Caco-2 (cell line): ENCODE data around the gene CUL1. TPM values are rescaled to one million over a fixed set of nuclear protein-coding genes. Genes with fewer than 3 reads are reported as not detected.

Source experiments
- BruUV-seq: library from RNA; stranded (reverse); fragments of 400-500 nt; replicated peaks from 2 replicates; lab custom pipeline; 2021; lab: Mats Ljungman, UMichigan
- CTCF ChIA-PET: fragments of 300-600 bp; sonication (Branson Sonifier 250); formaldehyde crosslinking; loops from one replicate; lab custom pipeline; 2022; ENCODE audit warnings: antibody characterized with exemption; lab: Charles Lee
- POLR2A ChIA-PET: fragments of 300-600 bp; sonication (Branson Sonifier 250); formaldehyde crosslinking; loops from one replicate; lab custom pipeline; 2022; ENCODE audit warnings: antibody characterized with exemption; lab: Charles Lee
- DNase-seq, 2 experiments: peaks; one replicate each; pipeline versions ENCODE4 v3.0.0 to v3.0.0-alpha.2; 2020 to 2022
- H3K27me3 ChIP-seq: replicated peaks from 2 replicates; pipeline ENCODE4 v1.6.0; 2011; ENCODE audit warnings: low read length; ENCODE audit not compliant: control insufficient read depth, insufficient read depth
- H3K36me3 ChIP-seq: 2 replicates; pipeline ENCODE4 v1.5.1; 2011; ENCODE audit warnings: low read length; ENCODE audit not compliant: control insufficient read depth, insufficient read depth
- H3K4me1 ChIP-seq: fragments of 250-450 bp; sonication (Bioruptor Pico); 2 replicates; pipeline ENCODE4 v1.5.1; 2020; ENCODE audit warnings: mild to moderate bottlenecking
- H3K4me3 ChIP-seq: 2 replicates; pipeline ENCODE4 v1.5.1; 2011; ENCODE audit warnings: low read depth, mild to moderate bottlenecking, control low read depth, low read length
- H3K9me3 ChIP-seq: fragments of 250-450 bp; sonication (Bioruptor Pico); 2 replicates; pipeline ENCODE4 v1.5.1; 2020; ENCODE audit warnings: mild to moderate bottlenecking, moderate library complexity
- H3K27ac Mint-ChIP-seq: one replicate; pipeline ENCODE4 v1.8.0; 2022; ENCODE audit warnings: mixed read lengths; ENCODE audit not compliant: unreplicated experiment
- H3K27me3 Mint-ChIP-seq: one replicate; pipeline ENCODE4 v1.8.0; 2022; ENCODE audit warnings: mixed read lengths; ENCODE audit not compliant: insufficient read depth, unreplicated experiment
- H3K36me3 Mint-ChIP-seq: one replicate; pipeline ENCODE4 v1.8.0; 2022; ENCODE audit warnings: mild to moderate bottlenecking, mixed read lengths; ENCODE audit not compliant: insufficient read depth, unreplicated experiment
- H3K4me1 Mint-ChIP-seq: one replicate; pipeline ENCODE4 v1.8.0; 2022; ENCODE audit warnings: low read depth, mixed read lengths; ENCODE audit not compliant: unreplicated experiment
- H3K4me3 Mint-ChIP-seq: one replicate; pipeline ENCODE4 v1.8.0; 2022; ENCODE audit warnings: mild to moderate bottlenecking, moderate library complexity, mixed read lengths; ENCODE audit not compliant: unreplicated experiment
- H3K9me3 Mint-ChIP-seq: one replicate; pipeline ENCODE4 v1.8.0; 2022; ENCODE audit warnings: mixed read lengths; ENCODE audit not compliant: unreplicated experiment
- intact Hi-C: fragments of 100-400 bp; cut with micrococcal nuclease; formaldehyde crosslinking; loops from one replicate; pipeline ENCODE4 v1.10.0; 2022; ENCODE audit not compliant: unreplicated experiment
- total RNA-seq: library from RNA; stranded (reverse); gene quantifications from 2 replicates; pipeline ENCODE4 v1.2.3, GENCODE V29; 2022
- TF ChIP-seq, protein P1 (sequence below), 2 experiments: fragments of 200-600 bp in 1 of 2; IDR thresholded peaks; 1 replicate in 1 of 2; 2 replicates in 1 of 2; pipeline versions ENCODE4 v1.5.1 to v1.8.0; 2011 to 2022; ENCODE audit warnings: antibody characterized with exemption in 1 of 2, control low read depth in 1 of 2, inconsistent platforms in 1 of 2, low read depth in 1 of 2, low read length in 1 of 2, mild to moderate bottlenecking in 1 of 2, moderate library complexity in 1 of 2; ENCODE audit not compliant: insufficient read depth in 1 of 2, severe bottlenecking in 1 of 2, unreplicated experiment in 1 of 2

The CUL1 gene
- total RNA-seq, 1 experiment from 2014 or later: 71.9 TPM

DNA sequence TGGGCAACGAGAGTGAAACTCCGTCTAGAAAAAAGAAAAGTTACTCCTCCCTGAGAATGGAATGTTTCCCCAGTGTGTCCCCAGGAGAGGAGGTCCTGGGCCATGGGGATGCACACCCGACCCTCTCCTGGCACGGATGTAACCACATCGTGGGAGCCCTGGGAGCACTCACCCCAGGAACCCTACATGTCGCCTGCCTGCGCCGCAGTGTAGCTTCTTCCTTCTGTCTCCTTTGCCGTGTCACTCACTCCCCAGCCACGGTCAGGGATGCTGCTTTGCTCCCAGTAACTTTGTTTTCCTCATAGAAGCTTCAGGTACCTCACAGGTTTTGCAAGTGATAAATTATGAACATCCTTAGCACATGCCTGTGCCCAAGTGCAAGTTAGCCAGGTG lies 103.4 kb downstream of the CUL1 start:
- TF ChIP-seq, protein P1, sequence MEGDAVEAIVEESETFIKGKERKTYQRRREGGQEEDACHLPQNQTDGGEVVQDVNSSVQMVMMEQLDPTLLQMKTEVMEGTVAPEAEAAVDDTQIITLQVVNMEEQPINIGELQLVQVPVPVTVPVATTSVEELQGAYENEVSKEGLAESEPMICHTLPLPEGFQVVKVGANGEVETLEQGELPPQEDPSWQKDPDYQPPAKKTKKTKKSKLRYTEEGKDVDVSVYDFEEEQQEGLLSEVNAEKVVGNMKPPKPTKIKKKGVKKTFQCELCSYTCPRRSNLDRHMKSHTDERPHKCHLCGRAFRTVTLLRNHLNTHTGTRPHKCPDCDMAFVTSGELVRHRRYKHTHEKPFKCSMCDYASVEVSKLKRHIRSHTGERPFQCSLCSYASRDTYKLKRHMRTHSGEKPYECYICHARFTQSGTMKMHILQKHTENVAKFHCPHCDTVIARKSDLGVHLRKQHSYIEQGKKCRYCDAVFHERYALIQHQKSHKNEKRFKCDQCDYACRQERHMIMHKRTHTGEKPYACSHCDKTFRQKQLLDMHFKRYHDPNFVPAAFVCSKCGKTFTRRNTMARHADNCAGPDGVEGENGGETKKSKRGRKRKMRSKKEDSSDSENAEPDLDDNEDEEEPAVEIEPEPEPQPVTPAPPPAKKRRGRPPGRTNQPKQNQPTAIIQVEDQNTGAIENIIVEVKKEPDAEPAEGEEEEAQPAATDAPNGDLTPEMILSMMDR (IDR thresholded peaks at IDR 0.05; ENCODE audit: insufficient read depth in 1 of 2, low read depth in 1 of 2, low read length in 1 of 2, severe bottlenecking in 1 of 2, unreplicated experiment in 1 of 2): no peak
- Mint-ChIP-seq H3K27ac (no peak overlapping the region), H3K9me3 (no peaks in the 10 kb centered on the region), H3K4me1 (no peaks in the 10 kb centered on the region), H3K36me3 (peaks cover 97% of the 10 kb centered on the region), H3K4me3 (no peak overlapping the region), H3K27me3 (no peaks in the 10 kb centered on the region)
- Histone ChIP-seq H3K4me3 (no peak overlapping the region), H3K36me3 (peaks cover 2% of the 10 kb centered on the region), H3K4me1 (no peaks in the 10 kb centered on the region), H3K9me3 (no peaks in the 10 kb centered on the region), H3K27me3 (no peaks in the 10 kb centered on the region)
- BruUV-seq: no TSS peak
- no peak for DNase-seq
- CTCF ChIA-PET: no interaction called here
- intact Hi-C loops: loop anchor here (2.0 to 10.0 kb wide), 2 partner anchors 161 to 297 kb away; no protein-coding TSS in a partner anchor
- POLR2A ChIA-PET: no interaction called here

DNA sequence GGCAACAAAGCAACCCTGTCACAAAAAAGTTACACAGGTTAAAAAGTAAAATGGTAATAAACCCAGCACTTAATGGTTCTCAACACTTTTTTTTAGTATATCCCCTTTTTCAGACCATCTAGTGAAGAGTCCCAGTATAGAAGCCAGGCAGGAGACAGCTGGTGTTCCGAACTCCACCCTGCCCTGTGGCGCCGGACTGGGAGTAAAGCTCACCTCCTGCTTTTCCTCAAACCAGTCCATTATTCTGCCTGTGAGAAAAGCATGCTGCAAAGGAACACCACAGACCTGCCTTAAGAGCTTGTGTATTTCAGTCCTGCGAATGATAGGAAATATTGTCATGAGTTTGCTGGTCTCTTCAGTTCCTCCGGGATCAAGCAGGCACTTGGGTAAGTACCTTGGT lies 104.4 kb downstream of the CUL1 start:
- H3K9me3 Mint-ChIP-seq: no peaks in the 10 kb centered on the region

DNA sequence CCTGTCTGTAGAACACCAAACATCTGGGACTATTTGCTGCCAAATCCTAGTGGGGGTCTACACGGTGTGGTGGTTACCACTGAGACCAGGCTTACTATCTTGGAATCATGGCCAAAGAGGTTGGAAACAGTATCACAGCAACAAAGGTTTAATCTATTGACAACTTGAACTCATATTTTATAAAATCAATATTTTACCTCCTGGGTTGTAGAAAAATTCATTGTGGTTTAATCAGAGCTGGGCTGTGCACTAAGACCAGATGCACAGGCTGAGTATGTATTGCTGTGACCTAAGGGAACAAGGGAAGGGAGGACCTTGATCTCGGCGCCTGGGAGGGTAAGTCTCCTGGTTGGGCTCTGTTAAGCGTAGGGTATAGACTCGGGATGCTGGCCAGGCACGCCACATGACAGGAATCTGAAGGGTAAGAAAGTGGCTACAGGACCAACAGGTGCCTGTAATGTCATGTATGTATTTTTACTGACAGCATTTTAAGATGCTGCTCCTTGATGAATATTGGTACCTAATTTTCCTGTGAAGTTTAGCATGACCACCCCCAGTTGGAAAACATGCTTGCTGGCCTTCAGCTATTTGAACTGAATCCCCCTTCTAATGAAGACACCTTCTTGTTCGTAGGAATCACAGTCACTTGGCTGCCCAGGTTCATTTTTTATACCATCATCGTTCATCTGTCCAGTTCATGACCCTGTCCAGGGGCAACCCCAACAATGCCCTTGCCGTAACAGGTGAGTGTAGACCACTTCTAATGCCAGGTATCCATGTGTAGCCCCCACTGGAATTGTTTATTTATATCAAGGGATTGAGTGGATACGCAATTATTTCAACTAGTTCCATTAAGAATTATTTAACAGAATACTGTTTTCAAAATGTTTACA lies 105.9 kb downstream of the CUL1 start:
- Mint-ChIP-seq H3K36me3 (peaks cover 94% of the 10 kb centered on the region), H3K27me3 (no peaks in the 10 kb centered on the region), H3K27ac (no peak overlapping the region), H3K9me3 (no peaks in the 10 kb centered on the region), H3K4me1 (no peaks in the 10 kb centered on the region), H3K4me3 (no peak overlapping the region)
- TF ChIP-seq, protein P1 (IDR thresholded peaks at IDR 0.05; ENCODE audit: insufficient read depth in 1 of 2, low read depth in 1 of 2, low read length in 1 of 2, severe bottlenecking in 1 of 2, unreplicated experiment in 1 of 2): no peak
- no peak overlapping the region for H3K4me3 ChIP-seq
- POLR2A ChIA-PET: no interaction called here
- no peaks in the 10 kb centered on the region for H3K9me3 ChIP-seq
- H3K36me3 ChIP-seq: peaks cover 2% of the 10 kb centered on the region
- no peaks in the 10 kb centered on the region for H3K27me3 ChIP-seq
- DNase-seq: no peak
- TSS peak; percentile 16 for BruUV-seq
- CTCF ChIA-PET: no interaction called here
- intact Hi-C loops: loop anchor here (10.0 kb wide), 1 partner anchor 300 kb away; no protein-coding TSS in a partner anchor
- no peaks in the 10 kb centered on the region for H3K4me1 ChIP-seq

More for the DNA sequence above, 104.4 kb downstream of the CUL1 start:
- Histone ChIP-seq H3K4me1 (no peaks in the 10 kb centered on the region), H3K9me3 (no peaks in the 10 kb centered on the region), H3K4me3 (no peak overlapping the region), H3K27me3 (no peaks in the 10 kb centered on the region), H3K36me3 (peaks cover 2% of the 10 kb centered on the region)
- Mint-ChIP-seq H3K4me3 (no peak overlapping the region), H3K4me1 (no peaks in the 10 kb centered on the region), H3K27me3 (no peaks in the 10 kb centered on the region), H3K27ac (peak overlapping the region; percentile 39), H3K36me3 (peaks cover 98% of the 10 kb centered on the region)
- intact Hi-C loops: loop anchor here (2.0 to 10.0 kb wide), 2 partner anchors 160 to 298 kb away; no protein-coding TSS in a partner anchor
- POLR2A ChIA-PET: no interaction called here
- CTCF ChIA-PET: no interaction called here
- BruUV-seq: no TSS peak
- DNase-seq: no peak
- TF ChIP-seq, protein P1 (IDR thresholded peaks at IDR 0.05; ENCODE audit: insufficient read depth in 1 of 2, low read depth in 1 of 2, low read length in 1 of 2, severe bottlenecking in 1 of 2, unreplicated experiment in 1 of 2): no peak
